ENCODE results near the gene PALD1. TPM values are rescaled to one million over a fixed set of nuclear protein-coding genes. Genes with fewer than 3 reads are reported as not detected.

PALD1 gene
- total RNA-seq, 2 donors from 2014 or later = 4.9 to 11.7 TPM

- 67 to 76% methylated on average over 2 to 3 of the region's 3 CpGs for WGBS, 2 donors
Measured at GRCh38 chr10:70466951-70467350, 11.6 kb upstream of the PALD1 start.

GRCh38 chr10:70472799-70473454, 5.6 kb upstream of the PALD1 start:
- Histone ChIP-seq H3K9me3 (no peaks in the 10 kb centered on the region), H3K4me1 (peaks cover 7% of the 10 kb centered on the region), H3K27me3 (no peaks in the 10 kb centered on the region), H3K4me3 (no peak overlapping the region), H3K27ac (no peak overlapping the region), H3K36me3 (replicated peaks in 1 of 2; ENCODE audit: insufficient read depth in 1 of 2, low read depth in 2 of 2) (no peaks in the 10 kb centered on the region)
- 50 to 65% methylated on average over 6 to 8 of the region's 8 CpGs for WGBS, 2 donors
- no peak for ATAC-seq
- intact Hi-C loops (cut with DNase I) = loop anchor here (10.0 kb wide), 1 partner anchor 282 kb away; no protein-coding TSS in a partner anchor
- TF ChIP-seq CTCF (IDR thresholded peaks at IDR 0.05) (no peak), POLR2A (IDR thresholded peaks at IDR 0.05) (no peak)
- no peak for DNase-seq

More at GRCh38 chr10:70466951-70467350, 11.6 kb upstream of the PALD1 start:
- Histone ChIP-seq H3K4me3 (no peak overlapping the region), H3K4me1 (peaks cover 12% of the 10 kb centered on the region), H3K27ac (no peak overlapping the region), H3K27me3 (no peaks in the 10 kb centered on the region), H3K9me3 (no peaks in the 10 kb centered on the region), H3K36me3 (replicated peaks in 1 of 2; ENCODE audit: insufficient read depth in 1 of 2, low read depth in 2 of 2) (no peaks in the 10 kb centered on the region)
- no peak for DNase-seq
- TF ChIP-seq CTCF (IDR thresholded peaks at IDR 0.05) (no peak), POLR2A (IDR thresholded peaks at IDR 0.05) (no peak)
- intact Hi-C loops (cut with DNase I) = no loop called here
- ATAC-seq = no peak

- no peak overlapping the region for H3K27ac ChIP-seq
- H3K27me3 ChIP-seq = no peaks in the 10 kb centered on the region
- DNase-seq (no peak), ATAC-seq (no peak)
- H3K9me3 ChIP-seq = no peaks in the 10 kb centered on the region
- H3K4me3 ChIP-seq = no peak overlapping the region
- intact Hi-C loops (cut with DNase I) = loop anchor here (10.0 kb wide), 1 partner anchor 280 kb away; no protein-coding TSS in a partner anchor
- TF ChIP-seq CTCF (IDR thresholded peaks at IDR 0.05) (no peak), POLR2A (IDR thresholded peaks at IDR 0.05) (no peak)
- peaks cover 23% of the 10 kb centered on the region for H3K4me1 ChIP-seq
- no peaks in the 10 kb centered on the region for H3K36me3 ChIP-seq (replicated peaks in 1 of 2; ENCODE audit: insufficient read depth in 1 of 2, low read depth in 2 of 2)
- WGBS, 2 donors = 85 to 91% methylated on average over 2 of the region's 2 CpGs
Measured at GRCh38 chr10:70474780-70475179, 3.8 kb upstream of the PALD1 start.

- Histone ChIP-seq H3K4me3 (no peak overlapping the region), H3K9me3 (no peaks in the 10 kb centered on the region), H3K36me3 (replicated peaks in 1 of 2; ENCODE audit: insufficient read depth in 1 of 2, low read depth in 2 of 2) (no peaks in the 10 kb centered on the region), H3K27me3 (no peaks in the 10 kb centered on the region), H3K4me1 (peaks cover 32% of the 10 kb centered on the region), H3K27ac (no peak overlapping the region)
- DNase-seq = no peak
- TF ChIP-seq POLR2A (IDR thresholded peaks at IDR 0.05) (no peak), CTCF (IDR thresholded peaks at IDR 0.05) (no peak)
- intact Hi-C loops (cut with DNase I) = loop anchor here (10.0 kb wide), 1 partner anchor 279 kb away; no protein-coding TSS in a partner anchor
- WGBS, 2 donors = 79 to 80% methylated on average over 8 of the region's 8 CpGs
- no peak for ATAC-seq
Measured at GRCh38 chr10:70475661-70476060, 2.9 kb upstream of the PALD1 start.

Measured in body of pancreas (tissue), 4 donors.